ENCODE measurements around the gene CSN3. TPM values are rescaled to one million over a fixed set of nuclear protein-coding genes. Genes with fewer than 3 reads are reported as not detected.

Gene CSN3
- total RNA-seq, 1 donor, result not detected

- Histone ChIP-seq H3K27ac (ENCODE audit: low read depth, low read length) (no peak within 1 kb of the TSS), H3K4me2 (ENCODE audit: insufficient read depth, low read length) (no peak within 1 kb of the TSS), H3K79me2 (ENCODE audit: insufficient read depth, low read length) (no peaks in the 10 kb centered on the region), H3K27me3 (ENCODE audit: insufficient read depth, low read length) (no peaks in the 10 kb centered on the region), H2AFZ (ENCODE audit: low read length) (no peak within 1 kb of the TSS), H3K4me1 (ENCODE audit: insufficient read depth, low read length) (no peaks in the 10 kb centered on the region), H3K9me3 (ENCODE audit: low read depth, low read length) (no peaks in the 10 kb centered on the region), H4K20me1 (ENCODE audit: insufficient read depth, low read length) (no peaks in the 10 kb centered on the region), H3K4me3 (ENCODE audit: insufficient read depth, low read length) (no peak within 1 kb of the TSS), H3K36me3 (ENCODE audit: insufficient read depth, low read length) (no peaks in the 10 kb centered on the region)
- no peak for TF ChIP-seq CTCF (IDR thresholded peaks at IDR 0.05; ENCODE audit: extremely low read depth, low read depth, low read length)
- no peak for DNase-seq (ENCODE audit: insufficient read length, low spot score, missing footprints)
These were observed 16.6 kb upstream of the CSN3 start, which contains the start of gene FDCSP for GRCh38 chr4:70225824-70226223. Gene FDCSP, plus strand, starts transcription at chr4:70226124. Its CDS starts 5,071 bp downstream, at chr4:70231195.

GRCh38 chr4:70236125-70236524, 6.3 kb upstream of the CSN3 start:
- no peak for DNase-seq (ENCODE audit: insufficient read length, low spot score, missing footprints)
- Histone ChIP-seq H4K20me1 (ENCODE audit: insufficient read depth, low read length) (no peaks in the 10 kb centered on the region), H3K79me2 (ENCODE audit: insufficient read depth, low read length) (no peaks in the 10 kb centered on the region), H3K27ac (ENCODE audit: low read depth, low read length) (no peak overlapping the region), H2AFZ (ENCODE audit: low read length) (no peak overlapping the region), H3K4me3 (ENCODE audit: insufficient read depth, low read length) (no peak overlapping the region), H3K4me1 (ENCODE audit: insufficient read depth, low read length) (no peaks in the 10 kb centered on the region), H3K36me3 (ENCODE audit: insufficient read depth, low read length) (no peaks in the 10 kb centered on the region), H3K4me2 (ENCODE audit: insufficient read depth, low read length) (no peak overlapping the region), H3K9me3 (ENCODE audit: low read depth, low read length) (peaks cover 1% of the 10 kb centered on the region), H3K27me3 (ENCODE audit: insufficient read depth, low read length) (no peaks in the 10 kb centered on the region)
- no peak for TF ChIP-seq CTCF (IDR thresholded peaks at IDR 0.05; ENCODE audit: extremely low read depth, low read depth, low read length)

- Histone ChIP-seq H3K27me3 (ENCODE audit: insufficient read depth, low read length) (no peaks in the 10 kb centered on the region), H3K4me1 (ENCODE audit: insufficient read depth, low read length) (no peaks in the 10 kb centered on the region), H3K27ac (ENCODE audit: low read depth, low read length) (no peak overlapping the region), H3K4me2 (ENCODE audit: insufficient read depth, low read length) (no peak overlapping the region), H4K20me1 (ENCODE audit: insufficient read depth, low read length) (no peaks in the 10 kb centered on the region), H3K9me3 (ENCODE audit: low read depth, low read length) (no peaks in the 10 kb centered on the region), H3K79me2 (ENCODE audit: insufficient read depth, low read length) (no peaks in the 10 kb centered on the region), H2AFZ (ENCODE audit: low read length) (no peak overlapping the region), H3K36me3 (ENCODE audit: insufficient read depth, low read length) (no peaks in the 10 kb centered on the region), H3K4me3 (ENCODE audit: insufficient read depth, low read length) (no peak overlapping the region)
- no peak for TF ChIP-seq CTCF (IDR thresholded peaks at IDR 0.05; ENCODE audit: extremely low read depth, low read depth, low read length)
- DNase-seq (ENCODE audit: insufficient read length, low spot score, missing footprints), result no peak
These were observed 3.1 kb upstream of the CSN3 start for GRCh38 chr4:70239131-70239883.

- no peaks in the 10 kb centered on the region for H3K36me3 ChIP-seq (ENCODE audit: insufficient read depth, low read length)
These were observed 2.4 kb upstream of the CSN3 start for GRCh38 chr4:70239884-70240591.

More at GRCh38 chr4:70239884-70240591, 2.4 kb upstream of the CSN3 start:
- no peaks in the 10 kb centered on the region for H3K27me3 ChIP-seq (ENCODE audit: insufficient read depth, low read length)
- H3K4me1 ChIP-seq (ENCODE audit: insufficient read depth, low read length), result no peaks in the 10 kb centered on the region
- TF ChIP-seq CTCF (IDR thresholded peaks at IDR 0.05; ENCODE audit: extremely low read depth, low read depth, low read length), result no peak
- no peak overlapping the region for H3K27ac ChIP-seq (ENCODE audit: low read depth, low read length)
- H3K79me2 ChIP-seq (ENCODE audit: insufficient read depth, low read length), result no peaks in the 10 kb centered on the region
- H4K20me1 ChIP-seq (ENCODE audit: insufficient read depth, low read length), result no peaks in the 10 kb centered on the region
- no peak overlapping the region for H2AFZ ChIP-seq (ENCODE audit: low read length)
- DNase-seq (ENCODE audit: insufficient read length, low spot score, missing footprints), result no peak
- H3K4me2 ChIP-seq (ENCODE audit: insufficient read depth, low read length), result no peak overlapping the region
- H3K9me3 ChIP-seq (ENCODE audit: low read depth, low read length), result no peaks in the 10 kb centered on the region
- H3K4me3 ChIP-seq (ENCODE audit: insufficient read depth, low read length), result no peak overlapping the region

All from osteoblast (primary cell).